ENCODE results near the gene DCTN5.
A peak's percentile ranks its signal among the peaks of the same experiment; 100 is the strongest.

The DCTN5 gene

GRCh38 chr16:23682181-23682580 is 40.9 kb downstream of the DCTN5 start:
- Histone ChIP-seq H3K9ac (ENCODE audit: low read depth, low read length) (no peak overlapping the region), H3K27me3 (ENCODE audit: control insufficient read depth, insufficient read depth, low read length) (no peaks in the 10 kb centered on the region), H3K4me3 (ENCODE audit: low read depth, low read length) (no peak overlapping the region), H3K27ac (ENCODE audit: low read depth, low read length) (no peak overlapping the region), H3K9me3 (ENCODE audit: control insufficient read depth, insufficient read depth, low read length) (no peaks in the 10 kb centered on the region), H3K36me3 (ENCODE audit: control insufficient read depth, insufficient read depth, low read length) (peaks cover 70% of the 10 kb centered on the region), H3K4me1 (ENCODE audit: control insufficient read depth, insufficient read depth, low read length) (peaks cover 8% of the 10 kb centered on the region)

- H3K4me3 ChIP-seq (ENCODE audit: low read depth, low read length): no peak overlapping the region
- H3K9ac ChIP-seq (ENCODE audit: low read depth, low read length): no peak overlapping the region
- no peaks in the 10 kb centered on the region for H3K27me3 ChIP-seq (ENCODE audit: control insufficient read depth, insufficient read depth, low read length)
- peaks cover 83% of the 10 kb centered on the region for H3K36me3 ChIP-seq (ENCODE audit: control insufficient read depth, insufficient read depth, low read length)
- H3K27ac ChIP-seq (ENCODE audit: low read depth, low read length): no peak overlapping the region
- no peaks in the 10 kb centered on the region for H3K9me3 ChIP-seq (ENCODE audit: control insufficient read depth, insufficient read depth, low read length)
- H3K4me1 ChIP-seq (ENCODE audit: control insufficient read depth, insufficient read depth, low read length): peaks cover 8% of the 10 kb centered on the region
Measured at GRCh38 chr16:23683487-23683886, 42.2 kb downstream of the DCTN5 start.

DNA sequence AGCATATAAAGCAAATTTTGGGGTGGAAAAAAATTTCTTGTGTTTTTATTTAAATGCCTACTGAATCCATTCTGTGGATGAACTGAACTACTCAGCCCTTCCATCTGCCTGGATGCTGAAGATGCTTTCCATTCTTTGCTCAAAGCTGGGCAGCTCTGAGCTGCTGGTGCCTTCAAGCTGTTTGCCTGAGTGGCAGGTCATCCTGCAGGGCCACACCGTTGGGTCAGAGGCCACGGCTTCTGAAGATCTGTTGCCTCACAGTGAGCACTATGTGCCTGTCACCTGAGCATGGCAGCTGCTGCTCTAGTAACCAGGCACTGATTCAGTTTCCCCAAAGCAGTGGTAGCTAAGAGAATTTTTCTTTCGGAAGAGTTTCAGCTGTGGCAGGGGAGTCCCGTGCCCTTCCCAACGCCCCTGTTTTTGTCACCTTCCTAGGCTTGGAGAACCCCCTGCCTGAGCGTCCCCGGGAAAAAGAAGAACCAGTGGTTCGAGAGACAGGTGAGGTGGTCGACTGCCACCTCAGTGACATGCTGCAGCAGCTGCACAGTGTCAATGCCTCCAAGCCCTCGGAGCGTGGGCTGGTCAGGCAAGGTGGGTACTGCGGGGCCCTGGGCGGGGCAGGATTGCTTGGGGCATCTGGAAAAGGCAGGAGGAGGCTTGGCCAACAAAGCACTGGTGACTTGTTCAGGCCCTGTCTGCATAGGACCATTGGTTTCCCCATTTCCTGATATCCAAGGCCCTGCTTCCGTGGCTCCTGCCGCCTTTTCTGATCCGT is 46.0 kb downstream of the DCTN5 start:
- H3K36me3 ChIP-seq (ENCODE audit: control insufficient read depth, insufficient read depth, low read length): peaks cover 97% of the 10 kb centered on the region
- H3K9me3 ChIP-seq (ENCODE audit: control insufficient read depth, insufficient read depth, low read length): no peaks in the 10 kb centered on the region
- no peak overlapping the region for H3K4me3 ChIP-seq (ENCODE audit: low read depth, low read length)

GRCh38 chr16:23689442-23690187 is 48.3 kb downstream of the DCTN5 start:
- H3K27me3 ChIP-seq (ENCODE audit: control insufficient read depth, insufficient read depth, low read length): no peaks in the 10 kb centered on the region
- no peak overlapping the region for H3K9ac ChIP-seq (ENCODE audit: low read depth, low read length)
- H3K9me3 ChIP-seq (ENCODE audit: control insufficient read depth, insufficient read depth, low read length): no peaks in the 10 kb centered on the region
- no peak overlapping the region for H3K4me3 ChIP-seq (ENCODE audit: low read depth, low read length)
- no peak overlapping the region for H3K27ac ChIP-seq (ENCODE audit: low read depth, low read length)
- H3K36me3 ChIP-seq (ENCODE audit: control insufficient read depth, insufficient read depth, low read length): peaks cover 76% of the 10 kb centered on the region
- no peaks in the 10 kb centered on the region for H3K4me1 ChIP-seq (ENCODE audit: control insufficient read depth, insufficient read depth, low read length)

More for the DNA sequence above, 46.0 kb downstream of the DCTN5 start:
- Histone ChIP-seq H3K27me3 (ENCODE audit: control insufficient read depth, insufficient read depth, low read length) (no peaks in the 10 kb centered on the region), H3K9ac (ENCODE audit: low read depth, low read length) (no peak overlapping the region), H3K4me1 (ENCODE audit: control insufficient read depth, insufficient read depth, low read length) (no peaks in the 10 kb centered on the region), H3K27ac (ENCODE audit: low read depth, low read length) (no peak overlapping the region)

GRCh38 chr16:23690771-23691482 is 49.7 kb downstream of the DCTN5 start:
- Histone ChIP-seq H3K9me3 (ENCODE audit: control insufficient read depth, insufficient read depth, low read length) (no peaks in the 10 kb centered on the region), H3K9ac (ENCODE audit: low read depth, low read length) (no peak overlapping the region), H3K27me3 (ENCODE audit: control insufficient read depth, insufficient read depth, low read length) (no peaks in the 10 kb centered on the region), H3K27ac (ENCODE audit: low read depth, low read length) (peak overlapping the region; percentile 5), H3K4me1 (ENCODE audit: control insufficient read depth, insufficient read depth, low read length) (no peaks in the 10 kb centered on the region), H3K36me3 (ENCODE audit: control insufficient read depth, insufficient read depth, low read length) (peaks cover 65% of the 10 kb centered on the region), H3K4me3 (ENCODE audit: low read depth, low read length) (no peak overlapping the region)

DNA sequence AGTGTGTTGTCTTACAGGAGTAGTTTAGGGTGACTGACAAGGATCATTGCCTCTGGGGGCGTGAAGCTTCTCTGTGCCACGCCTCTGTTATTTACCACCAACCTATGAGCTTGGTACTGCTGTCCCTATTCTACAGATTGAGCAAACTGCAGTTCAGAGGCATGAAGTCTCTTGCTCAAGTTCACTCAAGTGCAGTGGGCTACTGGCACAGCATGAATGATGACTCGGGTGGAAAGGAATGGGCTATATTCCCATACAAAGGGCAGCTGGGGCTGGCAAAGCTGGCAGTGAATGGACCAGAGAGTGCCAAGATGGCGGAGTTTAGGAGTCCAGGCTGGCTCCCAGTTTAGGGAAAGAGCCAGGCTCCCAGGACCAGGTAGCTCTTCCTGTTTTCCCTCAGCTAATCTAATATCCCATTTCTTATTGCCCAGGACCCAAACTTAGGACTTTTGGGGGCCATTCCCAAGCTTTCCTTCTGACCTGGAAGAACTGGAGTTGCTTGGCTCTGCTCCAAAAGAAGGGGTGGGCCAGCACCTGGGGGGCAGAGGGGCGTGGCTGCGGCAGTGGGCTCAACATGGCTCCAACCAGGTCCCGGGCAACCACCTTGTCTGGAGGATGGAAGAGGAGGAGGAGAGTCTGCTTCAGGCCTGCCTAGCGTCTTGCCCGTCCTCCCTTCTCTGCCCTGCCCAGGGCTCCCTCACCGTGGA is 50.4 kb downstream of the DCTN5 start:
- Histone ChIP-seq H3K36me3 (ENCODE audit: control insufficient read depth, insufficient read depth, low read length) (peaks cover 58% of the 10 kb centered on the region), H3K9me3 (ENCODE audit: control insufficient read depth, insufficient read depth, low read length) (no peaks in the 10 kb centered on the region), H3K4me3 (ENCODE audit: low read depth, low read length) (no peak overlapping the region), H3K9ac (ENCODE audit: low read depth, low read length) (no peak overlapping the region), H3K27me3 (ENCODE audit: control insufficient read depth, insufficient read depth, low read length) (no peaks in the 10 kb centered on the region), H3K4me1 (ENCODE audit: control insufficient read depth, insufficient read depth, low read length) (no peaks in the 10 kb centered on the region), H3K27ac (ENCODE audit: low read depth, low read length) (peak overlapping the region; percentile 5)

DNA sequence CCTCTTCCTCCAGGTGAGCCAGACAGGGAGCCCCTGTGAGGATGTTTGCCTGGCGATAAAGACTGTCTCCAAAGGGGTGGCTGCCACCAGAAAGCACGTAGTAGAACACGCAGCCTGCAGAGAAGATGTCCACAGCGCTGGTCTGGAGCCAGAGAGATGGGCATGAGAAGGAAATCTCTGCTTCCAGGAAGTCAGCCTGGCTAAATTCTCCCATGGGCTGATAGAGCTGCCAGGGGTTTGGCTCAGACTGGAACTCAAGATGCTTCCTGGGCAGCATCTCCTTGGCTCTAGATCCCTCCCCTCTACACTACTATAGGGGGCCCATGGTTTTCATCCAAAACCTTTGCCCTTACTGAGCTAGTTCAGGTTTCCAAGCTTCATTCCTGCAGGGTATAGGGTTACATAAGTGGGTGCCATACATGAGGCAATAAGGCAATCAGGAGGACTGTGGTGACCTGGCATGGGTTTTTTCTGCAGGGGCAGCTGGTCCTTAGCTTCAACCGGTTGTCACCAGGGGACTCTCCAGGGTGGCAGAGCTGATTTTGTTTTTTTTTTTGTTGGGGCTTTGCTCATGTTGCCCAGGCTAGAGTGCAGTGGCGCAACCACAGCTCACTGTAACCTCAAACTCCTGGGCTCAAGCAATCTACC is 51.0 kb downstream of the DCTN5 start:
- H3K4me3 ChIP-seq (ENCODE audit: low read depth, low read length): no peak overlapping the region
- H3K9ac ChIP-seq (ENCODE audit: low read depth, low read length): no peak overlapping the region
- no peaks in the 10 kb centered on the region for H3K4me1 ChIP-seq (ENCODE audit: control insufficient read depth, insufficient read depth, low read length)
- peaks cover 51% of the 10 kb centered on the region for H3K36me3 ChIP-seq (ENCODE audit: control insufficient read depth, insufficient read depth, low read length)
- no peaks in the 10 kb centered on the region for H3K27me3 ChIP-seq (ENCODE audit: control insufficient read depth, insufficient read depth, low read length)
- no peak overlapping the region for H3K27ac ChIP-seq (ENCODE audit: low read depth, low read length)
- no peaks in the 10 kb centered on the region for H3K9me3 ChIP-seq (ENCODE audit: control insufficient read depth, insufficient read depth, low read length)

DNA sequence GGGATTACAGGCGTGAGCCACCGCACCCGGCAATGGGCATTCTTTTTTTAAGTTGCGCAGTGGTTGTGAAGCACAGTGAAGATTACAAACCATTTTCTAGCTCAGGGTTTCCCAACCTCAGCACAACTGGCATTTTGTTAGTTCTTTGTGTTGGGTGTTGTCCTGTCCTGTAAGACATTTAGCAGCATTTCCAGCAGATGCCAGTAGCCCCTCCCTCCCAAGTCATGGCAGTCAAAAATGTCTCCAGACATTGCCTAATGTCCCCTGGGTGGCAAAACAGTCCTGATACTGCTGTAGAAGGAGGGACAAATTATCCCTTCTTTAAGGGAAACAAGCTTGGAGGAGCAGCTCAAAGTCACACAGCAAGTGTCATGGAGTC is 53.0 kb downstream of the DCTN5 start:
- no peaks in the 10 kb centered on the region for H3K27me3 ChIP-seq (ENCODE audit: control insufficient read depth, insufficient read depth, low read length)
- H3K4me3 ChIP-seq (ENCODE audit: low read depth, low read length): peak overlapping the region; percentile 53
- H3K9me3 ChIP-seq (ENCODE audit: control insufficient read depth, insufficient read depth, low read length): no peaks in the 10 kb centered on the region
- H3K9ac ChIP-seq (ENCODE audit: low read depth, low read length): no peak overlapping the region
- peaks cover 32% of the 10 kb centered on the region for H3K36me3 ChIP-seq (ENCODE audit: control insufficient read depth, insufficient read depth, low read length)
- H3K27ac ChIP-seq (ENCODE audit: low read depth, low read length): peak overlapping the region; percentile 53
- H3K4me1 ChIP-seq (ENCODE audit: control insufficient read depth, insufficient read depth, low read length): no peaks in the 10 kb centered on the region

DNA sequence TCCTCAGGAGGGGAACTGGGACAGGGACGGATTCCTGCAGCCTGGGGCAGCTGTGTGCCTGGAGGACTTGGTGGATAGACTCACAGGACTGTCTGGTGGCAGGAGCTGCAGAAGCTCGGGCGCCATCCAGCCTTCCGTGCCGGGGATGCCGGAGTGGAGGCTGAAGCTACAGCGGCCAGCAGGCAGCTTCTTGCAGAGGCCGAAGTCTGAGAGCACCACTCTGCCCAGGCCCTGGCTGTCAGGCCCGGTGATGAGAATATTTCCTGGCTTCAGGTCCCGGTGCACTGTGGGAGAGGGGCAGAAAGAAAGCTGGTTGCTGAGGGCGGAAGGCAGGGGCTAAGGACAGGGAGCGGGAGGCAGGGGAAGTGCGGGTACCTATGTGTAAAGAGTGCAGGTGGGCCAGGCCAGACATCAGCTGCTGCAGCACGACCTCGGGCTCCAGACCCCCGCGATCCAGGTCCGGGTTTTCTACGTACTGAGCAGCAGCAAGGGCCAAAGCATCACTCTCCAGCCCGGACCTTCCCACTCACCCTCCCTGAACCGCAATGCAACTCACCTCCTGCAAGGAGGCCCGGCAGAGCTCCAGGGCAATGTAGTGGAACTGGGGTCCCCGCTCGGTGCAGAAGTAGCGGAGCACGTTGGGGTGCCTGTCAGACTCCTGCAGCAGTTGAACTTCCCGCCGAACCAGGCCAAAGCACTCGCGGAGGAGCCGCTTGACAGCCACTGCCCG is 53.5 kb downstream of the DCTN5 start:
- Histone ChIP-seq H3K9me3 (ENCODE audit: control insufficient read depth, insufficient read depth, low read length) (no peaks in the 10 kb centered on the region), H3K9ac (ENCODE audit: low read depth, low read length) (no peak overlapping the region), H3K4me1 (ENCODE audit: control insufficient read depth, insufficient read depth, low read length) (no peaks in the 10 kb centered on the region), H3K4me3 (ENCODE audit: low read depth, low read length) (peak overlapping the region; percentile 53), H3K27ac (ENCODE audit: low read depth, low read length) (peak overlapping the region; percentile 53), H3K36me3 (ENCODE audit: control insufficient read depth, insufficient read depth, low read length) (peaks cover 26% of the 10 kb centered on the region), H3K27me3 (ENCODE audit: control insufficient read depth, insufficient read depth, low read length) (no peaks in the 10 kb centered on the region)

- no peaks in the 10 kb centered on the region for H3K9me3 ChIP-seq (ENCODE audit: control insufficient read depth, insufficient read depth, low read length)
- peaks cover 17% of the 10 kb centered on the region for H3K36me3 ChIP-seq (ENCODE audit: control insufficient read depth, insufficient read depth, low read length)
- no peak overlapping the region for H3K27ac ChIP-seq (ENCODE audit: low read depth, low read length)
- H3K4me1 ChIP-seq (ENCODE audit: control insufficient read depth, insufficient read depth, low read length): peaks cover 1% of the 10 kb centered on the region
- H3K27me3 ChIP-seq (ENCODE audit: control insufficient read depth, insufficient read depth, low read length): no peaks in the 10 kb centered on the region
- H3K4me3 ChIP-seq (ENCODE audit: low read depth, low read length): no peak overlapping the region
- no peak overlapping the region for H3K9ac ChIP-seq (ENCODE audit: low read depth, low read length)
Measured at GRCh38 chr16:23695756-23696155, 54.5 kb downstream of the DCTN5 start.

All from HUES48 (cell line).